Ramos (cell line): ENCODE data around the gene GTPBP6.
"Not testable (repeated sequence)": the region's sequence is repeated elsewhere in the genome, so short reads cannot be mapped to it uniquely, and the experiment has no call there.

Experiments used
- in situ Hi-C: fragments of 300-500 bp; cut with MboI; formaldehyde crosslinking; loops from one replicate; pipeline ENCODE4 v1.14.3; 2022; ENCODE audit warnings: low sequenced_read_pairs; ENCODE audit not compliant: unreplicated experiment

GTPBP6 gene

GRCh38 chrX:305781-306613, 12.6 kb downstream of the GTPBP6 start:
- in situ Hi-C loops, result not testable (repeated sequence)

GRCh38 chrX:302975-303374, 15.6 kb downstream of the GTPBP6 start:
- in situ Hi-C loops, result no loop called here

- in situ Hi-C loops, result no loop called here
Observed at GRCh38 chrX:300334-300733, 18.3 kb downstream of the GTPBP6 start.

- in situ Hi-C loops, result no loop called here
Observed at GRCh38 chrX:298993-299392, 19.6 kb downstream of the GTPBP6 start.

- in situ Hi-C loops, result no loop called here
Observed at GRCh38 chrX:295136-295535, 23.5 kb downstream of the GTPBP6 start.

- in situ Hi-C loops, result no loop called here
Observed at GRCh38 chrX:292900-293897, 25.4 kb downstream of the GTPBP6 start.

- in situ Hi-C loops, result no loop called here
Observed at GRCh38 chrX:291411-291901, 27.1 kb downstream of the GTPBP6 start.

- in situ Hi-C loops, result no loop called here
Observed at GRCh38 chrX:290476-291166, 28.0 kb downstream of the GTPBP6 start.

GRCh38 chrX:288561-288991, 30.0 kb downstream of the GTPBP6 start:
- in situ Hi-C loops, result no loop called here

GRCh38 chrX:287670-288069, 30.9 kb downstream of the GTPBP6 start:
- in situ Hi-C loops, result no loop called here

GRCh38 chrX:285076-285677, 33.4 kb downstream of the GTPBP6 start:
- in situ Hi-C loops, result no loop called here

- in situ Hi-C loops, result no loop called here
Observed at GRCh38 chrX:283115-283845, 35.3 kb downstream of the GTPBP6 start.

- in situ Hi-C loops, result not testable (repeated sequence)
Observed at GRCh38 chrX:282000-282681, 36.5 kb downstream of the GTPBP6 start.

- in situ Hi-C loops, result no loop called here
Observed at GRCh38 chrX:281166-281999, 37.2 kb downstream of the GTPBP6 start, which contains the start of gene PLCXD1. PLCXD1 (plus strand) TSS chrX:281381; CDS start chrX:284188, 2,807 bp downstream.

GRCh38 chrX:280722-281121, 37.9 kb downstream of the GTPBP6 start:
- in situ Hi-C loops, result not testable (repeated sequence)

- in situ Hi-C loops, result not testable (repeated sequence)
Observed at GRCh38 chrX:279757-280604, 38.6 kb downstream of the GTPBP6 start.
